H9 (cell line): Measurements from ENCODE around the gene OGFOD2. TPM values are rescaled to one million over a fixed set of nuclear protein-coding genes. Genes with fewer than 3 reads are reported as not detected.

ENCODE experiments used
- DNase-seq: peaks from one replicate; pipeline ENCODE4 v3.0.0-alpha.2; 2017
- H2AFZ ChIP-seq: one replicate; pipeline ENCODE4 v1.6.1; 2013; ENCODE audit warnings: mild to moderate bottlenecking, low read length, control low read depth, moderate library complexity
- H2AK5ac ChIP-seq: 2 replicates; pipeline ENCODE4 v1.6.1; 2013; ENCODE audit warnings: low read length, control low read depth, mixed read lengths; ENCODE audit not compliant: insufficient read length
- H2BK120ac ChIP-seq: one replicate; pipeline ENCODE4 v1.6.1; 2013; ENCODE audit warnings: low read depth, mild to moderate bottlenecking, low read length, control low read depth, inconsistent platforms; ENCODE audit not compliant: poor library complexity, severe bottlenecking
- H2BK12ac ChIP-seq: 2 replicates; pipeline ENCODE4 v1.6.1; 2013; ENCODE audit warnings: low read length, control low read depth, mixed read lengths, low read depth; ENCODE audit not compliant: insufficient read length
- H2BK15ac ChIP-seq: 2 replicates; pipeline ENCODE4 v1.6.1; 2013; ENCODE audit warnings: low read depth, low read length, control low read depth
- H2BK20ac ChIP-seq: one replicate; pipeline ENCODE4 v1.6.1; 2013; ENCODE audit warnings: low read depth, mild to moderate bottlenecking, low read length, control low read depth, inconsistent platforms; ENCODE audit not compliant: poor library complexity, severe bottlenecking
- H2BK5ac ChIP-seq: 2 replicates; pipeline ENCODE4 v1.6.1; 2013; ENCODE audit warnings: low read length, control low read depth, mixed read lengths; ENCODE audit not compliant: insufficient read length
- H3K14ac ChIP-seq: 2 replicates; pipeline ENCODE4 v1.6.1; 2013; ENCODE audit warnings: low read length, control low read depth; ENCODE audit not compliant: insufficient read depth
- H3K18ac ChIP-seq: 2 replicates; pipeline ENCODE4 v1.6.1; 2013; ENCODE audit warnings: low read depth, mild to moderate bottlenecking, mixed read lengths, low read length, control low read depth; ENCODE audit not compliant: insufficient read length
- H3K23ac ChIP-seq: 2 replicates; pipeline ENCODE4 v1.6.1; 2013; ENCODE audit warnings: low read length, control low read depth, mixed read lengths, low read depth; ENCODE audit not compliant: insufficient read length
- H3K23me2 ChIP-seq: 2 replicates; pipeline ENCODE4 v1.6.1; 2013; ENCODE audit warnings: low read depth, mild to moderate bottlenecking, mixed read lengths, low read length, control low read depth; ENCODE audit not compliant: insufficient read length, poor library complexity, severe bottlenecking
- H3K27ac ChIP-seq: 2 replicates; pipeline ENCODE4 v1.5.1; 2013; ENCODE audit warnings: low read length, control low read depth, mixed read lengths, low read depth; ENCODE audit not compliant: insufficient read length
- H3K27me3 ChIP-seq: 2 replicates; pipeline ENCODE4 v1.6.1; 2013; ENCODE audit warnings: low read length, control low read depth, inconsistent platforms; ENCODE audit not compliant: insufficient read depth
- H3K4ac ChIP-seq: 2 replicates; pipeline ENCODE4 v1.6.1; 2013; ENCODE audit warnings: low read depth, mild to moderate bottlenecking, control low read depth, inconsistent platforms, low read length, moderate library complexity
- H3K4me1 ChIP-seq: 2 replicates; pipeline ENCODE4 v1.6.1; 2013; ENCODE audit warnings: low read length, control low read depth, inconsistent platforms; ENCODE audit not compliant: insufficient read depth
- H3K4me2 ChIP-seq: 2 replicates; pipeline ENCODE4 v1.6.1; 2013; ENCODE audit warnings: low read length, control low read depth, mixed read lengths; ENCODE audit not compliant: insufficient read length, insufficient read depth
- H3K56ac ChIP-seq: 2 replicates; pipeline ENCODE4 v1.6.1; 2013; ENCODE audit warnings: low read depth, mild to moderate bottlenecking, mixed read lengths, low read length, control low read depth; ENCODE audit not compliant: insufficient read length
- H3K79me1 ChIP-seq: 2 replicates; pipeline ENCODE4 v1.6.1; 2013; ENCODE audit warnings: low read depth, mild to moderate bottlenecking, moderate library complexity, low read length, control low read depth, inconsistent platforms; ENCODE audit not compliant: insufficient read depth, poor library complexity, severe bottlenecking
- H3K79me2 ChIP-seq: 2 replicates; pipeline ENCODE4 v1.6.1; 2013; ENCODE audit warnings: low read length, control low read depth, inconsistent platforms; ENCODE audit not compliant: insufficient read depth
- H3K9ac ChIP-seq: 2 replicates; pipeline ENCODE4 v1.6.1; 2013; ENCODE audit warnings: low read length, control low read depth, mixed read lengths; ENCODE audit not compliant: insufficient read length; ENCODE audit errors: extremely low read depth
- H3K9me3 ChIP-seq: one replicate; pipeline ENCODE4 v1.6.1; 2013; ENCODE audit warnings: low read depth, low read length, inconsistent platforms; ENCODE audit not compliant: control insufficient read depth
- H3T11ph ChIP-seq: one replicate; pipeline ENCODE4 v1.6.1; 2013; ENCODE audit warnings: mild to moderate bottlenecking, low read length, control low read depth, inconsistent platforms
- H4K20me1 ChIP-seq: one replicate; pipeline ENCODE4 v1.6.1; 2013; ENCODE audit not compliant: control insufficient read depth, insufficient read length, insufficient read depth
- H4K5ac ChIP-seq: 2 replicates; pipeline ENCODE4 v1.6.1; 2013; ENCODE audit warnings: low read depth, mild to moderate bottlenecking, mixed read lengths, low read length, control low read depth; ENCODE audit not compliant: insufficient read length
- H4K8ac ChIP-seq: replicated peaks from 2 replicates; pipeline ENCODE4 v1.6.1; 2013; ENCODE audit warnings: low read length, control low read depth, mixed read lengths, low read depth; ENCODE audit not compliant: insufficient read length
- H4K91ac ChIP-seq: 2 replicates; pipeline ENCODE4 v1.6.1; 2013; ENCODE audit warnings: low read depth, mild to moderate bottlenecking, moderate library complexity, mixed read lengths, low read length, control low read depth; ENCODE audit not compliant: insufficient read length
- H3K27ac Mint-ChIP-seq, 3 experiments: 2 replicates in 2 of 3; 3 replicates in 1 of 3; pipeline ENCODE4 v1.8.0; 2020 to 2021; ENCODE audit warnings: mixed read lengths in 3 of 3, mild to moderate bottlenecking in 1 of 3, moderate library complexity in 1 of 3
- H3K27me3 Mint-ChIP-seq: 2 replicates; pipeline ENCODE4 v1.8.0; 2021; ENCODE audit warnings: low read depth, mild to moderate bottlenecking, moderate library complexity, mixed read lengths
- H3K36me3 Mint-ChIP-seq, 3 experiments: 2 replicates in 2 of 3; 3 replicates in 1 of 3; pipeline ENCODE4 v1.8.0; 2020 to 2021; ENCODE audit warnings: low read depth in 3 of 3, mixed read lengths in 3 of 3; ENCODE audit not compliant: insufficient read depth in 1 of 3
- H3K4me1 Mint-ChIP-seq, 2 experiments: 2 replicates each; pipeline ENCODE4 v1.8.0; 2020; ENCODE audit warnings: mixed read lengths in 2 of 2
- H3K4me3 Mint-ChIP-seq, 2 experiments: 2 replicates in 1 of 2; 3 replicates in 1 of 2; pipeline ENCODE4 v1.8.0; 2020 to 2021; ENCODE audit warnings: mild to moderate bottlenecking in 2 of 2, mixed read lengths in 2 of 2, moderate library complexity in 1 of 2
- H3K9me3 Mint-ChIP-seq, 2 experiments: 2 replicates in 1 of 2; 3 replicates in 1 of 2; pipeline ENCODE4 v1.8.0; 2020; ENCODE audit warnings: mild to moderate bottlenecking in 2 of 2, mixed read lengths in 2 of 2, moderate library complexity in 1 of 2
- WGBS: extraction: QIAGEN DNeasy Blood & Tissue Kit; methylation state at CpG from one replicate; pipeline ENCODE4 v1.1.7; 2013; ENCODE audit warnings: missing lambda C conversion rate, low lambda C conversion rate, mixed read lengths; ENCODE audit not compliant: insufficient read length; ENCODE audit errors: extremely low coverage; 5-methylcytosine and 5-hydroxymethylcytosine counted together
- total RNA-seq: library from RNA; stranded (reverse); gene quantifications from 2 replicates; pipeline ENCODE4 v1.2.1, GENCODE V29; 2021
- TF ChIP-seq, protein P1 (sequence below): fragments of 200-600 bp; sonication (generic); conservative IDR thresholded peaks from 3 replicates; pipeline ENCODE4 v1.8.0; 2021; ENCODE audit warnings: antibody characterized with exemption, mild to moderate bottlenecking

OGFOD2 gene
- total RNA-seq, 1 experiment from 2014 or later = 14.7 TPM

DNA sequence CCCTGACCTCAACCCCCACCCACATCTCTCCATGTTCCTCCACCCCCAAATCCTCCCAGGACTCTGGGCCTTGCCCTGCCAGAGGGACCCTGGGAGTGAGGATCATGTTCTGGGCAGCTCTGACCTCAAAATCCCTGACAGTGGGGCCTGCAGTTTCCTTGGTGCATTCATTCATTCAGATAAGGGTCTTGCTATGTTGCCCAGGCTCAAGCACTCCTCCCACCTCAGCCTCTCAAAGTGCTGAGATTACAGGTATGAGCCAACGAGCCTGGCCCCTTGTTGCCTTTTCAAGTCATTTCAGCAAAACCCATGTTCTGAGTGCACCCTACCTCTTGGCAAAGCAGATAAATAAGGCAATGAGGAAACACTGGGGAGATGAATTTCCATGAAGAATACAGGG lies 35.1 kb downstream of the OGFOD2 start:
- H3K4me2 ChIP-seq = no peak overlapping the region
- Mint-ChIP-seq H3K9me3 (no peaks in the 10 kb centered on the region), H3K4me1 (0 out of 4 replicates have a peak, but pooled peaks cover 0 to 3% of the 10 kb centered on the region in 2 experiments), H3K27ac (no peak overlapping the region; a peak in 1 of 7 replicates), H3K27me3 (peaks cover 2% of the 10 kb centered on the region), H3K4me3 (no peak overlapping the region), H3K36me3 (no peaks in the 10 kb centered on the region; a peak in 1 of 7 replicates)
- H4K91ac ChIP-seq = no peak overlapping the region
- no peak overlapping the region for H2AFZ ChIP-seq
- no peak for DNase-seq
- H3K27ac ChIP-seq = no peak overlapping the region
- no peaks in the 10 kb centered on the region for H3K9me3 ChIP-seq
- H2BK120ac ChIP-seq = no peak overlapping the region
- H3K23ac ChIP-seq = no peak overlapping the region
- no peak overlapping the region for H2BK20ac ChIP-seq
- H3K14ac ChIP-seq = no peak overlapping the region
- H4K5ac ChIP-seq = no peak overlapping the region
- TF ChIP-seq, protein P1, sequence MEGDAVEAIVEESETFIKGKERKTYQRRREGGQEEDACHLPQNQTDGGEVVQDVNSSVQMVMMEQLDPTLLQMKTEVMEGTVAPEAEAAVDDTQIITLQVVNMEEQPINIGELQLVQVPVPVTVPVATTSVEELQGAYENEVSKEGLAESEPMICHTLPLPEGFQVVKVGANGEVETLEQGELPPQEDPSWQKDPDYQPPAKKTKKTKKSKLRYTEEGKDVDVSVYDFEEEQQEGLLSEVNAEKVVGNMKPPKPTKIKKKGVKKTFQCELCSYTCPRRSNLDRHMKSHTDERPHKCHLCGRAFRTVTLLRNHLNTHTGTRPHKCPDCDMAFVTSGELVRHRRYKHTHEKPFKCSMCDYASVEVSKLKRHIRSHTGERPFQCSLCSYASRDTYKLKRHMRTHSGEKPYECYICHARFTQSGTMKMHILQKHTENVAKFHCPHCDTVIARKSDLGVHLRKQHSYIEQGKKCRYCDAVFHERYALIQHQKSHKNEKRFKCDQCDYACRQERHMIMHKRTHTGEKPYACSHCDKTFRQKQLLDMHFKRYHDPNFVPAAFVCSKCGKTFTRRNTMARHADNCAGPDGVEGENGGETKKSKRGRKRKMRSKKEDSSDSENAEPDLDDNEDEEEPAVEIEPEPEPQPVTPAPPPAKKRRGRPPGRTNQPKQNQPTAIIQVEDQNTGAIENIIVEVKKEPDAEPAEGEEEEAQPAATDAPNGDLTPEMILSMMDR = no peak
- H3K23me2 ChIP-seq = no peaks in the 10 kb centered on the region
- no peak overlapping the region for H3K4ac ChIP-seq
- no peak overlapping the region for H3T11ph ChIP-seq
- no peaks in the 10 kb centered on the region for H3K79me2 ChIP-seq
- H2BK15ac ChIP-seq = no peak overlapping the region
- H3K79me1 ChIP-seq = no peaks in the 10 kb centered on the region
- no peak overlapping the region for H2BK12ac ChIP-seq
- no peaks in the 10 kb centered on the region for H4K20me1 ChIP-seq
- no peak overlapping the region for H2AK5ac ChIP-seq
- no peak overlapping the region for H3K9ac ChIP-seq
- no peaks in the 10 kb centered on the region for H3K4me1 ChIP-seq
- no peak overlapping the region for H3K56ac ChIP-seq
- no CpG with 5 or more reads among the region's 1 CpG for WGBS
- no peaks in the 10 kb centered on the region for H3K27me3 ChIP-seq
- no peak overlapping the region for H2BK5ac ChIP-seq
- no peak overlapping the region for H4K8ac ChIP-seq
- H3K18ac ChIP-seq = no peak overlapping the region
